ENCODE data around the gene ARHGAP45. TPM values are rescaled to one million over a fixed set of nuclear protein-coding genes. Genes with fewer than 3 reads are reported as not detected.
"Not testable (repeated sequence)": the region's sequence is repeated elsewhere in the genome, so short reads cannot be mapped to it uniquely, and the experiment has no call there.

Gene ARHGAP45
- total RNA-seq, 2 experiments from 2014 or later: 136 to 150 TPM

GRCh38 chr19:1113986-1114483 is 47.1 kb downstream of the ARHGAP45 start:
- H3K9me3 Mint-ChIP-seq: no peaks in the 10 kb centered on the region
- CTCF ChIA-PET: interaction anchor here (0.6 to 4.3 kb wide), 21 partner anchors 10 to 130 kb away, joined by 3 to 37 read pairs (median 6); no protein-coding TSS in a partner anchor
- TF ChIP-seq CTCF (IDR thresholded peaks at IDR 0.05): no peak
- POLR2A ChIA-PET: interaction anchor here (0.9 to 3.8 kb wide), 7 partner anchors 10 to 79 kb away, joined by 3 to 29 read pairs (median 11); partner anchors contain the start of gene GPX4
- H3K4me1 Mint-ChIP-seq (ENCODE audit: low read depth): peaks cover 5% of the 10 kb centered on the region
- DNase-seq: no peak
- H3K27me3 Mint-ChIP-seq: no peaks in the 10 kb centered on the region
- no peak overlapping the region for H3K27ac Mint-ChIP-seq
- peaks cover 2% of the 10 kb centered on the region for H3K36me3 Mint-ChIP-seq (ENCODE audit: low read depth)
- intact Hi-C loops (cut with micrococcal nuclease): loop anchor here (5.0 kb wide), 1 partner anchor 78 kb away; no protein-coding TSS in a partner anchor
- H3K4me3 Mint-ChIP-seq: no peak overlapping the region
- ATAC-seq: no peak

GRCh38 chr19:1114728-1115127 is 47.8 kb downstream of the ARHGAP45 start:
- not testable (repeated sequence) for H3K27me3 Mint-ChIP-seq
- CTCF ChIA-PET: interaction anchor here (2.6 to 4.3 kb wide), 2 partner anchors 79 to 129 kb away, joined by 9 to 37 read pairs; no protein-coding TSS in a partner anchor
- intact Hi-C loops (cut with micrococcal nuclease): loop anchor here (5.0 kb wide), 1 partner anchor 78 kb away; no protein-coding TSS in a partner anchor

DNA sequence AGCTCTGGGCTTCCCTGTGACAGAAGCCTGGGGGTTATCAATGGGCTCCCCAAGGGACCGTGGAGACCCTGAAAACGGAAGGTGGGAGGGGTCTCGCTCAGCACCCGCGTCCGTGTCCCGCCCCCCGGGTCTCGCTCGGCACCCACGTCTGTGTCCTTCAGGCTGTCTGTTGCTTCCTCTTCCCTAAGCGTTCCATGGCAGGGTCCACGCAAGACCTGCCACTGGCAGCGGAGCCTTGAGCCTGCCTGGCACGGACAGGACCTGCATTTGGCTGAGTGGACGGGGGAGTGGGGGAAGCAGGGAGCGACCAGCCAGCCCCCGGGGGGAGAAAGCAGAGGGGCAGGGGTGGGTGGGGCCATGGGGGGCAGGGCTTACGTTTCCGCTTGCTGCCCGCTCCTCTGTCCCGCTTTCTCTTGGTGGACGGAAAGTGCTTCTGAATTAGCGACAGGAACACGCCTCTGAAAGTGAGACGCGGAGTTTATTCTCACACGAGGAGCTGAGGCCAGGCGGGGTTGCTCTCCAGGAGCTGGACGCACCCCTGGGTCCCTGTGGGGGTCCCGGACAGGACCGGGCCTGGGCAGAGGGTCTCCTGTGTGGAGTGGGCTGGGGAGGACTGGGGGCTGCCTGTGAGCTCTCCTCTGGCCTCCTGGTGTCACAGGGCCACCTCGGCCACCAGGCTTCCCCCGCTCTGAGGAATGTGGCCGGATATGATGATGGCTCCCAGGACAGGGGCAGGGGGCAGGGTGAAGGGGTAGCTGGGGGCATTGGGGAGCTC is 48.9 kb downstream of the ARHGAP45 start:
- no peak overlapping the region for H3K4me3 Mint-ChIP-seq
- no peaks in the 10 kb centered on the region for H3K27me3 Mint-ChIP-seq
- CTCF ChIA-PET: interaction anchor here (1.3 kb wide), 1 partner anchor 79 kb away, joined by 3 read pairs; no protein-coding TSS in a partner anchor
- no peak overlapping the region for H3K27ac Mint-ChIP-seq
- intact Hi-C loops (cut with micrococcal nuclease): no loop called here
- peaks cover 2% of the 10 kb centered on the region for H3K36me3 Mint-ChIP-seq (ENCODE audit: low read depth)
- no peaks in the 10 kb centered on the region for H3K9me3 Mint-ChIP-seq
- TF ChIP-seq CTCF (IDR thresholded peaks at IDR 0.05): no peak
- POLR2A ChIA-PET: interaction anchor here (1.3 to 2.6 kb wide), 3 partner anchors 8 to 15 kb away, joined by 3 to 11 read pairs (median 6); no protein-coding TSS in a partner anchor
- peaks cover 5% of the 10 kb centered on the region for H3K4me1 Mint-ChIP-seq (ENCODE audit: low read depth)
- no peak for ATAC-seq
- no peak for DNase-seq

More at GRCh38 chr19:1114728-1115127, 47.8 kb downstream of the ARHGAP45 start:
- not testable (repeated sequence) for ATAC-seq; H3K4me1 Mint-ChIP-seq (ENCODE audit: low read depth); H3K9me3 Mint-ChIP-seq; DNase-seq; H3K4me3 Mint-ChIP-seq; H3K36me3 Mint-ChIP-seq (ENCODE audit: low read depth); H3K27ac Mint-ChIP-seq
- POLR2A ChIA-PET: interaction anchor here (2.6 to 3.8 kb wide), 2 partner anchors 9 to 16 kb away, joined by 11 to 29 read pairs; no protein-coding TSS in a partner anchor

- peaks cover 5% of the 10 kb centered on the region for H3K4me1 Mint-ChIP-seq (ENCODE audit: low read depth)
- intact Hi-C loops (cut with micrococcal nuclease): no loop called here
- DNase-seq (no peak), ATAC-seq (no peak)
- H3K27ac Mint-ChIP-seq: no peak overlapping the region
- CTCF ChIA-PET: no interaction called here
- POLR2A ChIA-PET: interaction anchor here (1.1 to 1.7 kb wide), 3 partner anchors 12 to 76 kb away, joined by 3 to 6 read pairs (median 3); no protein-coding TSS in a partner anchor
- H3K27me3 Mint-ChIP-seq: no peaks in the 10 kb centered on the region
- peaks cover 8% of the 10 kb centered on the region for H3K36me3 Mint-ChIP-seq (ENCODE audit: low read depth)
- no peak overlapping the region for H3K4me3 Mint-ChIP-seq
- no peak for TF ChIP-seq CTCF (IDR thresholded peaks at IDR 0.05)
- no peaks in the 10 kb centered on the region for H3K9me3 Mint-ChIP-seq
Observed at GRCh38 chr19:1116726-1117581, 50.0 kb downstream of the ARHGAP45 start.

DNA sequence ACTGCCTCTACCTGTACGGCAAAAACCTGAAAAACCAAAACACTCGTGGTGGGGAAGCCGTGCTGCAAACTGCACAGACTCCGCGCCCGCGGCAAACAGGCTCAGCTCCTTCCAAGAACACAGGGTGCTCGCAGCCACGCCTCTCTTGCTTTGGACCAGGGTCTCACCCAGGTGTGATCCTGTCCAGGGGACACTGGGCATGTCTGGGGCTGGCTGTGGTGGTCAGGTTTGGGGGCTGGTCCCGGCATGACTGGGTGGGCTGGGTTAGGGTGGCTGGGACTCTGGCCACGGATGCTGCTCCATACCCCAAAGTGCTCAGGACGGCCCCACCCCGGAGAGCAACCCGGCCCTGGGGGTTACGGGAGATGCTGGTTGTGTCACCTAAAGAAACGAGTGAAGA is 50.7 kb downstream of the ARHGAP45 start:
- no peak overlapping the region for H3K4me3 Mint-ChIP-seq
- TF ChIP-seq CTCF (IDR thresholded peaks at IDR 0.05): no peak
- peaks cover 5% of the 10 kb centered on the region for H3K4me1 Mint-ChIP-seq (ENCODE audit: low read depth)
- no peaks in the 10 kb centered on the region for H3K27me3 Mint-ChIP-seq
- DNase-seq: no peak
- H3K36me3 Mint-ChIP-seq (ENCODE audit: low read depth): peaks cover 8% of the 10 kb centered on the region
- POLR2A ChIA-PET: interaction anchor here (1.1 to 1.7 kb wide), 2 partner anchors 13 to 75 kb away, joined by 3 to 6 read pairs; no protein-coding TSS in a partner anchor
- H3K27ac Mint-ChIP-seq: no peak overlapping the region
- no peak for ATAC-seq
- intact Hi-C loops (cut with micrococcal nuclease): no loop called here
- H3K9me3 Mint-ChIP-seq: no peaks in the 10 kb centered on the region
- CTCF ChIA-PET: no interaction called here

All from activated CD8-positive, alpha-beta T cell treated with anti-CD3 and anti-CD28 coated beads for 36 hours (primary cell).